ENCODE measurements around the gene ULBP1. TPM values are rescaled to one million over a fixed set of nuclear protein-coding genes. Genes with fewer than 3 reads are reported as not detected.
"Not testable (repeated sequence)": the region's sequence is repeated elsewhere in the genome, so short reads cannot be mapped to it uniquely, and the experiment has no call there.

ULBP1 gene
- total RNA-seq, 2 donors from 2014 or later, result 0.08 to 0.12 TPM

DNA sequence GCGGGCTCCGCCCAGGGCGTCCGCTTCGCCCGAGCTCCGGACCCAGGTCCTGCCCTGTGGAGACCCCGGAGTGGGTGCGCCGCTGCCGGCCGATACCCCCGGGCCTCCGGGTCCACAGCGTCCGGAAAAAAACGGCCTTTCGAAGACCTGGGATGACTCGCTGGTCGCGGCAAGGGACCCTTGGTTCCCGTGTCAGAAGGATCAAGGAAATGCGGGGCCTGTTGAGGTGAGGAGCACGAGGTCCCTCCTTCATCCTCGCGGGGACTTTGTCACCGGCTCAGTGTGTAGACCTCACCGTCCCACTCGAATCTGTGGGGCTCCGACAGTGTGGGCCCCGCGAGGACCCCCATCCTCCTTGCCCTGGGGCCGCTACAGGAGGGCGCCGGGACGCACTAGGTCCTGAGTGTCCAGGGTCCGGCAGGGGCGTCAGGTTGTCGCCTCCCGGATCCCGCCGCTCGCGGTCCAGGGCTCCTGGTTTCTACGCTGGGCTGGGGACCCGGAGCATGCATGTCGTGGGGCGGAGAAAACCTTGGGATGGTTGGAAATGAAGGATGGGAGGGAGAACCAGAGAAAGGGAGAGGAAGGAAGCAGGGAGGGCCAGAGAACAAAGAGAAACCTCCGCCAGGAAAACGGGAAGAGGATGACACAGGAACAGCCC, 51.0 kb downstream of the ULBP1 start:
- ATAC-seq, DNase-seq: not testable (repeated sequence)
- intact Hi-C loops (cut with DNase I), result loop anchor here in 1 of 2 donors (5.0 kb wide), 1 partner anchor 77 kb away; no protein-coding TSS in a partner anchor

DNA sequence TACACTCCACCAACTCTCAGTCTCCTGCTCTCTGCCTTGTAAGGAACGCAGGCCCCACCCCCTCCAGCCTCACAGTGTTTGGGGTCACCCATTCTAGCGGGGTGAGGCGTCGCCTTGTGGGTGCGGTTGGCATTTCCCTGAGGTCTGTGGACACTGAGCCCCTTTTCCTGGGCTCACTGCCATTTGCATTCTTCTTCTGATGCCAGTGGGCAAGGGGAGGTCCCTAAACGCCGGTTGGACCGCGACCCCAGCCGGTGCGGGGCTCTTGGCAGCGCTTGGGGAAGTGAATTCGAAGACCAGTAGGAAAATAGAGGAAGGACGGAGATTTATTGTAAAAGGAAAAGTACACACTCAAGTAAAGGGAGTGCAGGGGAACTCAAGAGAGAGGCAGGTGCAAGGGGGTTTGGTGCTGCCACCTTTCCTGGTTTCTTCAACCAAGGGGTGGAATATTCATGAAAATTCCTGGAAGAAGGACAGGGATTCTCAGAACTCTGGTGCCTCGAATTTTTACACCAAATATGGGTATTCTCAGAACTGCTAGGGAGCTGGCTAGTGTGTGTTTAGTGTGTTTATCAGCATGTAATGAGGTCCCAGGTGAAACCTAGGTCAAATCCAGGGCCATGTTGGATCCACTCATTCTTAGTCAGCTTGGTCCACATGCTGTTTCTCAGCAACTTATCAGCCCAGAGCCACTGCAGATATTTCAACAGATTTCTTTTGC, 51.7 kb downstream of the ULBP1 start:
- not testable (repeated sequence) for ATAC-seq, DNase-seq
- intact Hi-C loops (cut with DNase I), result loop anchor here (1.0 to 5.0 kb wide), 2 partner anchors 78 to 81 kb away; no protein-coding TSS in a partner anchor

- DNase-seq, result peak; percentile 52
- peak; percentile 81 to 82 for ATAC-seq
- intact Hi-C loops (cut with DNase I), result loop anchor here (1.0 to 5.0 kb wide), 2 partner anchors 79 to 82 kb away; no protein-coding TSS in a partner anchor
These were observed 52.8 kb downstream of the ULBP1 start for GRCh38 chr6:150016324-150017185.

- ATAC-seq, DNase-seq: not testable (repeated sequence)
- intact Hi-C loops (cut with DNase I), result loop anchor here in 1 of 2 donors (5.0 kb wide), 1 partner anchor 80 kb away; no protein-coding TSS in a partner anchor
These were observed 53.4 kb downstream of the ULBP1 start for GRCh38 chr6:150017186-150017521.

DNA sequence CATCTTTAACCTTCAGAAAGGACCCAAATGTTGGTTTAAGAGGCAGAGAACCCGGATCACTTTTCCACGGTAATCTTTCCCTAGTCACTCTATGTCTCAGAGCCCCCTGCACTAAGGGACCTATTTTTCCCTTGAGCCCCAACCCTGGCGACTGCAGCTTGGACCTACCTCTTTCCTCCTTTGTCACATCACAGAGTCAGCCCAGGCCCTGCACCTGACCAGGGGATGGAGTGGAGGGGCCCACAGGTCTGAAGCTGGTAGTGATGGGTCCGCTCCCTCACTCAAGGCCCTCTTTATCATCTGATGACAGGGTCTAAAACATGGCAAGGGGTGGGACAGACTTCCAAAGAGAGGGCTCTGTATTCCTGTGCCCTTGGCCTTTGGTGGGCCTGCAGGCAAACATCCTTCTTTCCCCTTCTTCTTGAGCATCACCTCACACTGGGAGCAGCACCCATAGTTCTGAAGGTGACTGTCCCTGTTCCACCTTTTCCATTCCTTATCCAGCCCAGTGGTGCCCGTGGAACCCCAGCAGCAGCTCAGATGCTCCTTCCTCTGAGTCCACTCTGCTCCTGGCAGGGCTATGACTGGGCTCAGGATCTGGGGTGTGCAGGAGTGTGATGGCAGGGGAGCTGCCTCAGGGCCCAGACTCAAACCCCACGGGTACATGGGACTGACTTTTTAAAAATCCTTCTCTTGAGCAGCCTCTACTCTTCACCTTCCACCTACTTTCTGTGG, 55.3 kb downstream of the ULBP1 start:
- ATAC-seq (no peak), DNase-seq (no peak)
- intact Hi-C loops (cut with DNase I), result loop anchor here in 1 of 2 donors (5.0 kb wide), 1 partner anchor 82 kb away; no protein-coding TSS in a partner anchor

DNA sequence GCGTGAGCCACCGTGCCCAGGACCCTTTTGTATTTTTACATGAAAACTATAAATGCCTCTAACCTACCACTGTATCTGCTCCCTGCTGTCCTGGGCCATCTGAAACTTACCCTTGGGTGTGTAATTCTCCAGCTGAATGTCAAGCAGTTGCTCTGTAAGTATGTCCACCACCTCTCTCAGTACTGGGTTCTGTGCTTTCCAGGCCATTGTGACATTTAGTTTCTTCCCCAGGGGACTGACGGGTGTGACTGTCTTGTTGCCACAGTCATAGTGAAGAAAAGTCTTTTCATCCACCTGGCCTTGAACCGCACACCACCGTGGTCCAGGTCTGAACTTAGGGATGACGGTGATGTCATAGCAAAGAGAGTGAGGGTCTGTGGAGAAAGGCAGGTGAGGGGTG, 58.1 kb downstream of the ULBP1 start:
- intact Hi-C loops (cut with DNase I); DNase-seq; ATAC-seq: not testable (repeated sequence)

Other genes with a start within 250 kb of the ULBP1 start
- gene LATS1, start 245.8 kb upstream of the ULBP1 start, total RNA-seq, result 10 to 100 TPM; 14.6 to 15.4 TPM
- 10 to 100 TPM; 22.4 to 27.7 TPM for gene NUP43, start 217.4 kb upstream of the ULBP1 start, total RNA-seq
- gene PCMT1, start 214.2 kb upstream of the ULBP1 start, total RNA-seq, result 100 to 1,000 TPM in 1 of 2 donors, 10 to 100 TPM in 1; 92.8 to 107 TPM
- gene LRP11, start 99.6 kb upstream of the ULBP1 start, total RNA-seq, result 10 to 100 TPM; 15.5 to 25.7 TPM
- 1 to 10 TPM in 1 of 2 donors, under 1 TPM in 1; 0.89 to 1.2 TPM for gene RAET1E, start 65.8 kb upstream of the ULBP1 start, total RNA-seq
- gene RAET1G, start 40.8 kb upstream of the ULBP1 start, total RNA-seq, result 1 to 10 TPM in 1 of 2 donors, under 1 TPM in 1; 0.55 to 1.1 TPM
- gene ULBP2, start 21.9 kb upstream of the ULBP1 start, total RNA-seq, result 1 to 10 TPM in 1 of 2 donors, under 1 TPM in 1; 0.71 to 1.1 TPM
- not detected for gene RAET1L, start 61.6 kb downstream of the ULBP1 start, total RNA-seq
- gene ULBP3, start 105.2 kb downstream of the ULBP1 start, total RNA-seq, result 1 to 10 TPM in 1 of 2 donors, under 1 TPM in 1; 0.60 to 1.4 TPM
- gene PPP1R14C, start 179.1 kb downstream of the ULBP1 start, total RNA-seq, result 100 to 1,000 TPM in 1 of 2 donors, 10 to 100 TPM in 1; 94.9 to 114 TPM